HT-29 (cell line): ENCODE results near the gene SLC6A7. TPM values are rescaled to one million over a fixed set of nuclear protein-coding genes. Genes with fewer than 3 reads are reported as not detected.
"Not testable (repeated sequence)": the region's sequence is repeated elsewhere in the genome, so short reads cannot be mapped to it uniquely, and the experiment has no call there.

Experiments
- DNase-seq: peaks from one replicate; pipeline ENCODE4 v3.0.0-alpha.2; 2015; ENCODE audit warnings: low spot score
- total RNA-seq: library from RNA; depleted of rRNA; stranded (reverse); fragments of >200 nt; shearing (Covaris generic); gene quantifications from 2 replicates; pipeline ENCODE4 v1.2.3, GENCODE V29; 2014

Gene SLC6A7
- total RNA-seq, 1 experiment from 2014 or later, result 0.66 TPM

- no peak for DNase-seq
Observed at GRCh38 chr5:150241298-150242160, 51.7 kb downstream of the SLC6A7 start.

DNA sequence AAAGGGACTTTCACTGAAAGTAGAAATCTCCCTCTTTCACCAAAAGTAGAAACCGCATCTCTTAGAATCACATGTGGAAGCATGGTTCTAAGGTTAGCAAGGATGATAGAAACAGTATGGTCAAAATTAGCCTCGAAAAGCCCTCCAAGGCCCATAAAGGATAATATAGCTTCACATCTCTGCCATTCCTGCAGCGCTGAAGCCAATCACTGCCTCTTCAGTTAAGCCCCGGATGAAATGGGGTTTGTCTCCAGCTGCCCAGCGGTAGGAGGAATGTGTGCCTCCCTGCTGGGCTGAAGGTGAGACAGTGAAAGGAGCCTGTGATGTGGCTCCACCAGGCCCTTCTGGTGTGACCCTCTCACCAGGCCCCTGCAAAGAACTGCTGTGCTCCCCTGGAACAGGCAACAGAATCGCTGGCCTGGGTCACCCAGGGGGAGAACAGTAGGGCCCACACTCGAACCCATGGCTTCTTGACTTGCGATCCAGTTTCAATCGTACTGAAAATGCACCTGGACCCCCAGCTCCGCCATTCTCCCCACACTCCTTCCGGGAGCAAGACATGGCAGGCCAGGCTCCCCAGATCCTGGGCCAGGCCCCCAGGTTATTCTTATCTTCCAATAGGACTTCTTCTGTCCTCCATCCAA, 52.5 kb downstream of the SLC6A7 start:
- DNase-seq, result no peak

- no peak for DNase-seq
Observed at GRCh38 chr5:150243590-150243989, 53.7 kb downstream of the SLC6A7 start.

- no peak for DNase-seq
Observed at GRCh38 chr5:150244209-150244608, 54.3 kb downstream of the SLC6A7 start.

GRCh38 chr5:150245111-150245789, 55.4 kb downstream of the SLC6A7 start:
- no peak for DNase-seq

- DNase-seq, result no peak
Observed at GRCh38 chr5:150245808-150246207, 55.9 kb downstream of the SLC6A7 start.

GRCh38 chr5:150246429-150246828, 56.6 kb downstream of the SLC6A7 start:
- DNase-seq, result no peak

DNA sequence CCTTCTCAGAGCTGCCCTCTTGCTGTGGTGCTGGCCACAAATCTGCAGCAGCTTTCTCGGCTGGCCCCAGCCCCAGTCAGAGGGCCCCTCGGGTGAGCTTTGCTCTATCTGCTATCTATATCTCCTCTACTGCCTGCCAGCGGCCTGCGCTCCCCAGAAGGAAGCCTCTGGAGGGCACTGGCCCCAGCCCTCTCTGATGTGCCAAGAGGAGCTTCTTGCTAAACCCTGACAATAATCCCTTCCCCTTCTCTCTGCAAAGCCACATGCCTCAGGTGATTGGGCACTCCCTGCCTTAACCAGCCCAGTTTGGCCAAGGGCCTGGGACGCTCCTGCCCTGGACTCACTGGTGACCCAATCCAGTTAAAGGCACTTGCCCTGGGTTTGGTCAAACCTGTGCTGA, 57.0 kb downstream of the SLC6A7 start:
- no peak for DNase-seq

DNA sequence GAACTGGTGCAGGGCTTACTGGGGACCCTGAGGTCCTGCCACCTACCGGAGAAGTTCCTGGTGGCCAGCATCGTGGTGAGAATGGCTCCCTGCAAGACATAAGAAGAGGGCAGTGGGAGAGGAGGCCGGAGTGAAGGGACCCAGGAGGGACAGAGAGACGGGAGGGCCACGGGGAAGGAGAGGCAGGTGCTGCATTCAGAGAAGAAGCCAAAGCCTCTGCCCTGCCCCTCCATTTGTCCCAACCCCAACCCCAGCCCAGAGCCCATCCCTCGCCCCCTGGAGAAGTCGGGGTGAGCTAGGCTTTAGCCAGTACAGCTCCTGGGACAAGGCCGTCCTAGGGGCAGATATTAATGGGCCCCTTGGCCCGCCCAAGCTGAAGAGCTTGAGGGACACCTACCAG, 57.9 kb downstream of the SLC6A7 start:
- DNase-seq, result no peak

- not testable (repeated sequence) for DNase-seq
Observed at GRCh38 chr5:150248493-150248892, 58.6 kb downstream of the SLC6A7 start.

DNA sequence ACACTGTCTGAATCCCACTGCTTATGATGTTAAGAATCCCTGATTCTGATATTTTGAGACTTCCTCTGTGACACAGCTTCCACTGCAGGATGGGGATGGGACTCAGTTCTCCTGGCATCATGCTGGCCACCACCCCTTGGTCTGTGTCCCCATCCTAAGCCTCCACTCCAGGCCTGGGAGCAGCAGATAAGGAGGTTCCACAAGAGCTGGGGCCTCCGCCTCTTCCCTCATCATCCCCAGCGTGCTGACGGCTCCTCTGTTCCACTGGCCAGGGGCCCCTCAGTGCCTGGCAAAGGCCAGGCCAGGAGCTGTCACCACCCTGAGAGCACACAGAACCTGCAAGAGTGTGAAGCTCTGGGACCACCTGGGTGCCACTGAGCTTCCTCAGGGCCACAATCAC, 59.1 kb downstream of the SLC6A7 start:
- DNase-seq, result no peak

DNA sequence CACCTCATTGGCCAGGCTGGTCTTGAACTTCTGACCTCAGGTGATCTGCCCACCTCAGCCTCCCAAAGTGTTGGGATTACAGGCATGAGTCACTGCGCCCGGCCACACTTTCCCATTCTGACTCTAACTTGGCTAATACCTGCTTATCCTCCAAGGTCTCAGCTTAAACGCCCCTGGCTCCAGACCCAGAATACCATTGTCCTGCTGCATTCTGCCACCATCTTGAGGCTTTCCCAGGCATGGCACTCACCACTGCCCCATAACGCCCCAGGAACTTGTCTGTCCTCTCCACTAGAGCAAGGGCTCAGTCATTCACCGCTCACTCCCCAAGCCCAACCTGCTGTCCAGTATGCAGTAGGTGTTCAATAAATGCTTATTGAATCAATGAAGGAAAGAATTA, 59.9 kb downstream of the SLC6A7 start:
- no peak for DNase-seq

DNA sequence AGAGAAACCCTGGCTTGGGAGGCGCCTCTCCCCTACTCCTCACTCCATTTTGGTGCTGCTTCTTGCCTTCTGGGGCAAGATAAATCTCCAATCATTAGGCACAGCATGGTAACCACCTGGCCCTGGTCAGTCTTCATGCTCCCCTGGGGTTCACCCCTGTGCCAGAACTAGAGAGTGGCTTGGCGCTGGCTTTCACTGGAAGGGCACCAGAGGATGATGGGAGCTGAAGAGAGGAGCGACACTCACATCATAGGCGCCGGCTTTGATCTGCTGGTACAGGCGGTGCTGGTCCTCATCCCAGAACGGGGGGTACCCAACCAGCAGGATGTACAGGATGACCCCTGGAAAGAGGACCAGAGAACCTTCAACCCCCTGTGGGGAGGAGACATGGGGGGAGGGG, 61.6 kb downstream of the SLC6A7 start:
- no peak for DNase-seq

DNA sequence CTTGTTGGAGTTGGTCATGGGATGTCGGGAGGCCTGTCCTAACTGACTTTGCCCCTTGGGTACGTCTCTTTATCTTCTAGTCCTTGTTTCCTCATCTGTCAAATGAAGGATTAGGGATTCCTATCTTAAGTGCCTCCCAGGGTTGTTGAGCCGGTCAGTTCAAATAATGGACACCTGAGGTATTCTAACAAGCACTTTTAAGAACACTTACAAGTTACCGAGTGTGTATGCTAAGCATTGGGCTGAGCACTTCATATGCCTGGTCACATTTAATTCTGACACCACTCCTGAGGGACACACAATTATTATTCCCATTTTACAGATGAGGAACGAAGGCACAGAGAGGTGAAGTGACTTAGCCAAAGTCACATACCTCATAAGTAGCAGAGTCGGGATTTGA, 62.6 kb downstream of the SLC6A7 start:
- no peak for DNase-seq

DNA sequence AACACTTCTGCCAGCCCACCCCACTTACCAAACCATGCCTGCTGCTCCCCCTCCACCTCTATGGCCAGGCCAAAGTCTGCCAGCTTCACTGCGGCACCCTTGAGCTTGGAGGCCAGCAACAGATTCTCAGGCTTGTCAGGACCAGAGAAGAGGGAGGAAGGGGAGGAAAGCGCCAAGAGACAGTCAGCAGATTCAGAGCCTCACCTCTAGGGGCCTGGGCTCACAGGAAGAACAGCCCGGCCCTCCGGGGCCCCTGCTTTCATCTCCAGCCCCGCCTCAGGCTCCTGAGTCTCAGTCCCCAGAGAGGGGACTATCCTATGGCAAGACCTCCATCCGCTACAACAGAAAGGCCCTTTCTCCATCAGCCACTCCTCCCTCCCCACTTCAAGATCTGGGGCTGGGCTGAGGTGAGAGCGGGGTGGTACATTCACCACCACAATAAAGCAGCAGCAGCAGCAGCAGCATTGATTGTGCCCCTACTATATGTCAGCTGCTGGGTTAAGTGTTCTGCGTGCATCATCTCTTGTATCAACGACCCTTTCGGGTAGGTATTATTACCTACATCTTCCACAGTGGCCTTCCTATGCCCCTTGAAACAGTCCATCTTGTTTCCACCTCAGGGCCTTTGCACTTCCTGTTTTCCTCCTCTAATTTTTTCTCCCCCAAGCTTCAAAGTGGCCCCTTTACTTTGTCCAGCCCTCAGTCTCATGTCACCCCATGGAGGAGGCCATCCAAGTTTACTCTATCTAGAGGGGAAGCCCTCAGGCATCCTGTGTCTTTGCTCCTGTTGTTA, 63.8 kb downstream of the SLC6A7 start:
- no peak for DNase-seq

DNA sequence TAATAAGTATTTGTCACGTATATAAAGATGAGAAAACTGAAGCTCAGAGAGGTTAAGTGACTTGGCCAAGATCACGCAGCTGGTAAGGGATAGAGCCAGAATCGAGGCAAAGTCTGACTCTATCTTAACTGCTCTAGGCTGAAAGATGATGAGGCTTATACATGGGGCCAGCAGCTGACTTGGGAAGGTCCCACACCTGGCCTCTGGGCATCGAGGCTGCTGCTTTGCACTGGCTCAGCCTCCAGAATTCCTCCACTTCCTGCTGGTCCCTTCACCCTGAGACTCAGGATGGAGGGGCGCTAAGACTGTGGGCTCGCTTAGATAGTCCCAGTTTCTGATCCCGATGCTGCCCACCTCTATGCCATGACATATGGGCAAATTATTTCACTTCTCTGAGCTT, 64.5 kb downstream of the SLC6A7 start:
- DNase-seq, result no peak

- no peak for DNase-seq
Observed at GRCh38 chr5:150254774-150255173, 64.9 kb downstream of the SLC6A7 start.

DNA sequence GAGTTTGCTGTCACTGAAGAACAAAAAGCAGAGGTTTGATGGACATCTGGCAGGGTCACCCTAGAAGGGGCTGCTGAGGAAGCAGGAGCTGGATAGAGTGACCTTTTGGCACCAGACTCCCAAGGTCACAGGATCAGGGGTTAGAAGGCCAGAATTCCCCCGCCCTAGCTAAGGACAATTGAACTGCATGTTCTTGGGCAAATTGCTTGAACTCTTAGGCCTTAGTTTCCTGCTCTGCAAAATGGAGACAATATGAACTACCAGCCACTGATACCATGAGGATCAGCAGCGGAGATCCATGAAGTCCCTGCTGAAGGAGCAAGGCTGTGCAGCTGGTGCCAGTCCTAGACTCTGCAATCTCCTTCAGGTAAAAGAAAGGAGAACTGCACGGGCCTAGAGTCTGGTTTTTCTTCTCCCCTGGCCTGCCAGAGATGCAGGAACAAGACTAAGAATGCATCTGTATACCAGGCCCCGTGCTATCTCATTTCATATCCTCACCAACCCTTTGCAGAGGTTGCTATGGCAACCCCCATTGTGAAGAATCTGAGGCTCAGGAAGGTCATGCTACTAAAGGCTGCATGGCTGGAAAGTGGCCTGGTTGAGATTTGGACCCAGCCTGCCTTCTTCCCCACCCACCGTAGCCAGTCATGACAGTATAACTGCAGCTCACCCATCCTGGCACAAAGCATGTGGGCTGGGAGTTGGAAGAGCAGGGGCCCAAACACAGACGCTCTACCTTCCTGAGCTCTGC, 66.0 kb downstream of the SLC6A7 start:
- DNase-seq, result no peak

GRCh38 chr5:150256410-150257064, 66.7 kb downstream of the SLC6A7 start:
- DNase-seq, result no peak

- DNase-seq, result no peak
Observed at GRCh38 chr5:150257424-150257823, 67.6 kb downstream of the SLC6A7 start.

DNA sequence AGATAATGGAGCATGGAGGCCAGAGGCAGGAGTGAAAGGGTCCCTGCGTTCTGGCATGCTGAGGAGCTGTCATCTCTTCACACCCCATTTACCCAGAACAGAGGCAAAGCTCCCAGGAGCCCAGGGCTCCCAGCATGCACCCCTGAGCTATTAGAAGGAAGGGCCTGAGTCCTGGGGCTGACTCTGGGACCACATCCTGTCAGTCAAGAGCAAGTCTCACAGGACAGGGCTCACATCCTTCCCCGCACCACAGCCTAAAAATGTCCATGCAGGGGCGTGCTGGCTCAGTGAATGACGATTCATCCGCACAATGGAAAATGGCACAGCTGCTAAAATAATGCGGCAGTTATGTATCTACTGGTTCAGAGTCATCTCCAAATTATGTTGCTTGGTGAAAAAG, 68.3 kb downstream of the SLC6A7 start:
- no peak for DNase-seq
